ENCODE measurements around the gene SLAMF7.
A peak's percentile ranks its signal among the peaks of the same experiment; 100 is the strongest.
"Not testable (repeated sequence)": the region's sequence is repeated elsewhere in the genome, so short reads cannot be mapped to it uniquely, and the experiment has no call there.

The SLAMF7 gene
- 0.20 to 3.1 reads per million in 2 donors for total RNA-seq

GRCh38 chr1:160739098-160739511 is at the start of gene SLAMF7:
Gene SLAMF7, plus strand, starts transcription at chr1:160739247. Its CDS starts 55 bp downstream, at chr1:160739302.
- peak in 2 of 5 experiments; percentile 46 to 62 for DNase-seq

GRCh38 chr1:160692390-160692789 is 46.7 kb upstream of the SLAMF7 start:
- DNase-seq, result not testable (repeated sequence)

- DNase-seq, result no peak
These were observed 36.9 kb upstream of the SLAMF7 start for GRCh38 chr1:160702100-160702499.

GRCh38 chr1:160704250-160704649 is 34.8 kb upstream of the SLAMF7 start:
- no peak for DNase-seq

- DNase-seq, result not testable (repeated sequence)
These were observed 33.8 kb upstream of the SLAMF7 start for GRCh38 chr1:160705212-160705621.

- DNase-seq, result peak in 1 of 5 experiments; percentile 34
These were observed 33.3 kb upstream of the SLAMF7 start for GRCh38 chr1:160705742-160706141.

GRCh38 chr1:160706526-160707235 is 32.4 kb upstream of the SLAMF7 start:
- DNase-seq, result no peak

GRCh38 chr1:160707236-160708064 is 31.6 kb upstream of the SLAMF7 start:
- peak in 2 of 5 experiments; percentile 47 to 65 for DNase-seq

GRCh38 chr1:160708118-160708517 is 30.9 kb upstream of the SLAMF7 start:
- peak in 1 of 5 experiments; percentile 63 for DNase-seq

GRCh38 chr1:160708801-160709200 is 30.2 kb upstream of the SLAMF7 start:
- peak in 3 of 5 experiments; percentile 14 to 78 (median 38) for DNase-seq

GRCh38 chr1:160709715-160710114 is 29.3 kb upstream of the SLAMF7 start:
- DNase-seq, result no peak

GRCh38 chr1:160710517-160711252 is 28.4 kb upstream of the SLAMF7 start:
- DNase-seq, result no peak

- no peak for DNase-seq
These were observed 27.8 kb upstream of the SLAMF7 start for GRCh38 chr1:160711276-160711601.

GRCh38 chr1:160711602-160712311 is 27.3 kb upstream of the SLAMF7 start, which contains the start of gene CD48:
Gene CD48, minus strand, starts transcription at chr1:160711822. Its CDS starts 59 bp downstream, at chr1:160711763.
- peak in 4 of 5 experiments; percentile 15 to 90 (median 56) for DNase-seq

- peak in 3 of 5 experiments; percentile 27 to 87 (median 67) for DNase-seq
These were observed 26.4 kb upstream of the SLAMF7 start for GRCh38 chr1:160712525-160713080.

GRCh38 chr1:160713161-160713560 is 25.9 kb upstream of the SLAMF7 start:
- DNase-seq, result no peak

GRCh38 chr1:160714034-160714648 is 24.9 kb upstream of the SLAMF7 start:
- DNase-seq, result peak in 1 of 5 experiments; percentile 39

GRCh38 chr1:160716013-160716412 is 23.0 kb upstream of the SLAMF7 start:
- no peak for DNase-seq

GRCh38 chr1:160717306-160717705 is 21.7 kb upstream of the SLAMF7 start:
- no peak for DNase-seq

GRCh38 chr1:160718210-160718609 is 20.8 kb upstream of the SLAMF7 start:
- DNase-seq, result no peak

- no peak for DNase-seq
These were observed 18.5 kb upstream of the SLAMF7 start for GRCh38 chr1:160720356-160721085.
